ENCODE results near the gene CCDC178.

DNA sequence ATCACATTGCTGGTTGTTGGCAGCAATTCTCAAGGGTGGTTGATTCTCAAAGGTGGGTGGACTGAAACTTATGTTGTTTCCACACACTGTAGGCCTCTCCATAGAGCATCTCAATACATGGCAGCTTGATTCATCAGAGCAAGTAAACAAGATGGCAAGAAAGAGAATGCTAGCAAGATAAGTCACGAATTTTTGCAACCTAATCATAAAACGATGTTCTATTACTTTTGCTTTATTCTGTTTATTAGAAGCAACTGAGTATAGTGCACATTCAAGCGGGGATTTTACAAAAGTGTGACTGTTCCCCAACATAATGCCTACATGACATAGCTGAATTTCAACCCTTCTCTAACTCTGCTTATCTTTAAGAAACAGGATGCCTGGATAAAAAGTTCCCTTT is 136.2 kb downstream of the CCDC178 start:
- TF ChIP-seq POLR2AphosphoS5 (IDR thresholded peaks at IDR 0.05): no peak
- no peak for TF ChIP-seq CTCF (IDR thresholded peaks at IDR 0.05)
- no peak for TF ChIP-seq POLR2A (IDR thresholded peaks at IDR 0.05)

All from prostate gland (tissue), 2 donors.